ENCODE results near the gene FYTTD1. TPM values are rescaled to one million over a fixed set of nuclear protein-coding genes. Genes with fewer than 3 reads are reported as not detected.

The FYTTD1 gene
- total RNA-seq, 1 experiment from 2014 or later = 75.4 TPM

DNA sequence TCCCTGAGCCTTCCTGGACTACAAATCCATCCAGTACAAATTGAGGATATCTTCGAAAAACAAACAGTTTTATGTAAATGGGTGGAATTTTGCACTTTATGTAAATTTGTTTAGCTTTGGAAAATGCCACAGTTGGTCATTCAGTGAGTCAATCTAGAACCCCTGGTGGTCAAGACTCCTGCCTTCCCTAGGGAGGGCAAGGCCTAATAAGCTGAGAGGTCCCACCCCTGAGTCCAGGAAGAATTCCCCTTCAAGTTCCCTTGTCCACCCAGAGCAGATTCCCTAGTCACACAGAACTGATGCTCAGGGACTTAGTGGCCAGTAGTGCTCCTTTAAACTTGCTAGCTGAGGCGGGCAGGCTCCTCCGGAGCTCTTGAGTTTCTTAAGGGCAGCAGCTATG lies 6.9 kb upstream of the FYTTD1 start:
- intact Hi-C loops (cut with micrococcal nuclease; ENCODE audit: unreplicated experiment) = no loop called here

DNA sequence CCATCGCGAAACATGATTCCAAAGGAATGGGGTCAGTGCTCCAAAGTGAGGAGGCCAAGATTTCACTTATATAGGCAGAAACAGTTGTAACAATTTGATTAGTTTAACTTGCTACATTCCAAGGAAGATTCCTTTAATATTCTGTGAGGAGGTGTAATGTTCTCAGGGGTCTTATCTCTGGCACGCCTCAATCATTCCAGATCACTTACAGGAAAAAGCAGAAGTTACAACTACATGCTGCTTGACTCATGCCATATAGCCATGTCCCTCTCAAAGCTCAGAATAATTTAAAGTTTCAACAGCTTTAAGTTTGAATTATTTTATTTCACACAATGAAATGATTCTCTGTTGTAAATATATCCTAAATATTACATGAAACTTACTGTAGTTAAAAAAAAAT lies 3.5 kb upstream of the FYTTD1 start:
- H3K79me2 ChIP-seq (ENCODE audit: low read depth) = peaks cover 7% of the 10 kb centered on the region
- no peaks in the 10 kb centered on the region for H3K9me3 ChIP-seq (ENCODE audit: insufficient read depth, low read depth)
- no peaks in the 10 kb centered on the region for H3K9me2 ChIP-seq (ENCODE audit: insufficient read depth)
- no peak overlapping the region for H3K27ac ChIP-seq
- ChIA-PET POLR2A (ENCODE audit: unreplicated experiment) (no interaction called here), CTCF (no interaction called here)
- H3K4me2 ChIP-seq = no peak overlapping the region
- TF ChIP-seq EZH2 (IDR thresholded peaks at IDR 0.05; ENCODE audit: low read depth) = no peak
- TF ChIP-seq, protein P1, sequence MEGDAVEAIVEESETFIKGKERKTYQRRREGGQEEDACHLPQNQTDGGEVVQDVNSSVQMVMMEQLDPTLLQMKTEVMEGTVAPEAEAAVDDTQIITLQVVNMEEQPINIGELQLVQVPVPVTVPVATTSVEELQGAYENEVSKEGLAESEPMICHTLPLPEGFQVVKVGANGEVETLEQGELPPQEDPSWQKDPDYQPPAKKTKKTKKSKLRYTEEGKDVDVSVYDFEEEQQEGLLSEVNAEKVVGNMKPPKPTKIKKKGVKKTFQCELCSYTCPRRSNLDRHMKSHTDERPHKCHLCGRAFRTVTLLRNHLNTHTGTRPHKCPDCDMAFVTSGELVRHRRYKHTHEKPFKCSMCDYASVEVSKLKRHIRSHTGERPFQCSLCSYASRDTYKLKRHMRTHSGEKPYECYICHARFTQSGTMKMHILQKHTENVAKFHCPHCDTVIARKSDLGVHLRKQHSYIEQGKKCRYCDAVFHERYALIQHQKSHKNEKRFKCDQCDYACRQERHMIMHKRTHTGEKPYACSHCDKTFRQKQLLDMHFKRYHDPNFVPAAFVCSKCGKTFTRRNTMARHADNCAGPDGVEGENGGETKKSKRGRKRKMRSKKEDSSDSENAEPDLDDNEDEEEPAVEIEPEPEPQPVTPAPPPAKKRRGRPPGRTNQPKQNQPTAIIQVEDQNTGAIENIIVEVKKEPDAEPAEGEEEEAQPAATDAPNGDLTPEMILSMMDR (conservative IDR thresholded peaks at IDR 0.05) = no peak
- peaks cover 7% of the 10 kb centered on the region for H3K4me1 ChIP-seq (replicated peaks; ENCODE audit: insufficient read depth)
- BruUV-seq (replicated peaks) = no TSS peak
- H2AFZ ChIP-seq = no peak overlapping the region
- no peaks in the 10 kb centered on the region for H3K27me3 ChIP-seq (ENCODE audit: insufficient read depth, low read depth)
- H3F3A ChIP-seq (ENCODE audit: insufficient read depth, low read depth) = peaks cover 38% of the 10 kb centered on the region
- H4K20me1 ChIP-seq (ENCODE audit: insufficient read depth) = peaks cover 8% of the 10 kb centered on the region
- H3K4me3 ChIP-seq = no peak overlapping the region
- no peak for DNase-seq
- H3K36me3 ChIP-seq (ENCODE audit: low read depth) = no peaks in the 10 kb centered on the region
- intact Hi-C loops (cut with micrococcal nuclease; ENCODE audit: unreplicated experiment) = no loop called here

More for the DNA sequence above, 6.9 kb upstream of the FYTTD1 start:
- ChIA-PET POLR2A (ENCODE audit: unreplicated experiment) (no interaction called here), CTCF (interaction anchor here (0.6 kb wide), 1 partner anchor 239 kb away, joined by 4 read pairs; no protein-coding TSS in a partner anchor)
- H3K9me3 ChIP-seq (ENCODE audit: insufficient read depth, low read depth) = no peaks in the 10 kb centered on the region
- no peaks in the 10 kb centered on the region for H3K36me3 ChIP-seq (ENCODE audit: low read depth)
- no peak overlapping the region for H3K4me3 ChIP-seq
- no peak overlapping the region for H3K4me2 ChIP-seq
- no TSS peak for BruUV-seq (replicated peaks)
- no peak for DNase-seq
- H4K20me1 ChIP-seq (ENCODE audit: insufficient read depth) = no peaks in the 10 kb centered on the region
- H3K27me3 ChIP-seq (ENCODE audit: insufficient read depth, low read depth) = no peaks in the 10 kb centered on the region
- H3K27ac ChIP-seq = no peak overlapping the region
- no peak for TF ChIP-seq EZH2 (IDR thresholded peaks at IDR 0.05; ENCODE audit: low read depth)
- TF ChIP-seq, protein P1 (conservative IDR thresholded peaks at IDR 0.05) = no peak
- peaks cover 7% of the 10 kb centered on the region; the same call in 1 of the 2 replicates for H3K4me1 ChIP-seq (replicated peaks; ENCODE audit: insufficient read depth)
- H3K9me2 ChIP-seq (ENCODE audit: insufficient read depth) = no peaks in the 10 kb centered on the region
- H3F3A ChIP-seq (ENCODE audit: insufficient read depth, low read depth) = peaks cover 11% of the 10 kb centered on the region
- no peak overlapping the region for H2AFZ ChIP-seq
- H3K79me2 ChIP-seq (ENCODE audit: low read depth) = no peaks in the 10 kb centered on the region

DNA sequence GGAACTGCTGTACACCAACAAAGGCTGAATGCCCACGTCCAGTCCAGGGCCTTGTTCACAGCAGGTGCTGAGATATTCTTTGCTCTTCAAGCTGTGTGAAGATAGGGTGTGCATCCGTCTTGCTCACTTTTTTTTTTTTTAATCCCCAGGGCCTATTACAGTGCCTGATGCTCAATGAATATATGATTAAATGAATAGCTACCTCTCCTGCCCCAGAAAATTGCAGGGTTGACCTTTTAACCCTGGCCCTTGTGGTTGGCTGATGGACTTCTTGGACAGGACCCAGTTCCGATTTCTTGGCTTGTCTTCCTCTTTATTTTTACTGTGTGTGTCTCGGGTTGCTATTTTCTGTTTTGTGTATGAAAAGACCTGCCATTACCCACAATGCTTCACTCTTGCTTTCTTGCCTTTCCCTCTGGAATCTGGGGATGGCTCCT lies 2.9 kb upstream of the FYTTD1 start:
- peaks cover 13% of the 10 kb centered on the region for H3K79me2 ChIP-seq (ENCODE audit: low read depth)
- H2AFZ ChIP-seq = no peak overlapping the region
- intact Hi-C loops (cut with micrococcal nuclease; ENCODE audit: unreplicated experiment) = no loop called here
- ChIA-PET CTCF (interaction anchor here (0.7 kb wide), 1 partner anchor 43 kb away, joined by 5 read pairs; no protein-coding TSS in a partner anchor), POLR2A (ENCODE audit: unreplicated experiment) (no interaction called here)
- BruUV-seq (replicated peaks) = no TSS peak
- no peak for TF ChIP-seq EZH2 (IDR thresholded peaks at IDR 0.05; ENCODE audit: low read depth)
- TF ChIP-seq, protein P1 (conservative IDR thresholded peaks at IDR 0.05) = no peak
- H3K4me1 ChIP-seq (replicated peaks; ENCODE audit: insufficient read depth) = peaks cover 13% of the 10 kb centered on the region
- no peak overlapping the region for H3K4me3 ChIP-seq
- no peak overlapping the region for H3K27ac ChIP-seq
- DNase-seq = no peak
- no peak overlapping the region for H3K4me2 ChIP-seq
- H3K9me2 ChIP-seq (ENCODE audit: insufficient read depth) = no peaks in the 10 kb centered on the region
- no peaks in the 10 kb centered on the region for H3K27me3 ChIP-seq (ENCODE audit: insufficient read depth, low read depth)
- peaks cover 14% of the 10 kb centered on the region for H4K20me1 ChIP-seq (ENCODE audit: insufficient read depth)
- no peaks in the 10 kb centered on the region for H3K36me3 ChIP-seq (ENCODE audit: low read depth)
- peaks cover 44% of the 10 kb centered on the region for H3F3A ChIP-seq (ENCODE audit: insufficient read depth, low read depth)
- no peaks in the 10 kb centered on the region for H3K9me3 ChIP-seq (ENCODE audit: insufficient read depth, low read depth)
